HG02884 (cell line): Measurements from ENCODE around the gene ASXL2.

Source experiments
- ATAC-seq: cut with Tn5 transposase; IDR thresholded peaks from one replicate; pipeline ENCODE4 v1.9.1; 2021; ENCODE audit warnings: mild to moderate bottlenecking, moderate library complexity; ENCODE audit not compliant: unreplicated experiment

The ASXL2 gene

GRCh38 chr2:25808006-25808383, 70.3 kb downstream of the ASXL2 start:
- no peak for ATAC-seq

GRCh38 chr2:25806941-25807340, 71.3 kb downstream of the ASXL2 start:
- no peak for ATAC-seq

DNA sequence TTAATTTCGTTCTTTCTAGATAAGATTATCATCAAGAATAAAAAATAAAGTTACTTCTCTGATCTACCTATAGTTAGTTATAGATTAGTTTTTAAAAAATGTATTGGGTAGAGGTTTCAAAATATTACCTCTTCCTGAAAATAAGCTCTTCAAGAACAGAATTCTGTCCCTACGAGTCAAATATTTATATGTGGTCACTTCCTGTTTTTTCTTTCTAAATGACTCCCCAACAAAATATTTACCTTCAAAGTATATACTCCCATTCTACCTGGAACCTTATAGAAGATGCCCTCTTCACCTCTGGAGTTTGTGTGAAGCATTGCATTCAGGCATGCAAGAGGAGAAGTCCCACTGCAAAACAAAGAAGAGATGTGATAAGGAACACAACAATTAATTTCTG, 72.3 kb downstream of the ASXL2 start:
- ATAC-seq, result no peak

GRCh38 chr2:25804338-25804737, 73.9 kb downstream of the ASXL2 start:
- ATAC-seq, result no peak

- ATAC-seq, result no peak
Measured at GRCh38 chr2:25799301-25799700, 79.0 kb downstream of the ASXL2 start.

DNA sequence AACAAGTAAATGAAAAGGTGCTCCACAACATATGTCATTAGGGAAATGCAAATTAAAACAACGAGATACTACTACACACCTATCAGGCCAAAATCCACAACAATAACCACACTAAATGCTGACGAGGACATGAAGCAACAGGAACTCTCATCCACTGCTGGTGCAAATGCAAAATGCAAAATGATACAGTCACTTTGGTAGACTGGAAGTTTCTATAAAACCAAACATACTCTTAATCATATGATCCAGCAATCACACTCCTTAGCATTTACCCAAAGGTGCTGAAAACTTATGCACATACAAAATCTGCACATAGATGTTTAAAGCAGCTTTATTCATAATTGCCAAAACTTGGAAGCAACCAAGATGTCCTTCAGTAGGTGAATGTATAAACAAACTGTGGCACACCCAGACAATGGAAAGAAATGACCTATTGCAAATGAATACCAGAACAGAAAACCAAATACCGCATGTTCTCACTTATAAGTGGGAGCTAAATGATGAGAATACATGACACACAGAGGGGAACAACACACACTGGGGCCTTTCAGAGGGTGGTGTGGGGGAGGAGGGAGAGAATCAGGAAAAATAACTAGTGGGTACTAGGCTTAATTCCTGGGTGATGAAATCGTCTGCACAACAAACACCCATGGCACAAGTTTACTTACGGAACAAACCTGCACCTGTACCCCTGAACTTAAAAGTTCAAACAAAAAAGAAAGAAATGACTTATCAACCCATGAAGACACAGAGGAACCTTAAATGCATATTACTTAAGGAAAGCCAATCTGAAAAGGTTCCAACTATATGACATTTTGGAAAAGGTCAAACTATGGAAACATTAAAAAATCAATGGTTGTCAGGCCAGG, 80.4 kb downstream of the ASXL2 start:
- ATAC-seq, result no peak

DNA sequence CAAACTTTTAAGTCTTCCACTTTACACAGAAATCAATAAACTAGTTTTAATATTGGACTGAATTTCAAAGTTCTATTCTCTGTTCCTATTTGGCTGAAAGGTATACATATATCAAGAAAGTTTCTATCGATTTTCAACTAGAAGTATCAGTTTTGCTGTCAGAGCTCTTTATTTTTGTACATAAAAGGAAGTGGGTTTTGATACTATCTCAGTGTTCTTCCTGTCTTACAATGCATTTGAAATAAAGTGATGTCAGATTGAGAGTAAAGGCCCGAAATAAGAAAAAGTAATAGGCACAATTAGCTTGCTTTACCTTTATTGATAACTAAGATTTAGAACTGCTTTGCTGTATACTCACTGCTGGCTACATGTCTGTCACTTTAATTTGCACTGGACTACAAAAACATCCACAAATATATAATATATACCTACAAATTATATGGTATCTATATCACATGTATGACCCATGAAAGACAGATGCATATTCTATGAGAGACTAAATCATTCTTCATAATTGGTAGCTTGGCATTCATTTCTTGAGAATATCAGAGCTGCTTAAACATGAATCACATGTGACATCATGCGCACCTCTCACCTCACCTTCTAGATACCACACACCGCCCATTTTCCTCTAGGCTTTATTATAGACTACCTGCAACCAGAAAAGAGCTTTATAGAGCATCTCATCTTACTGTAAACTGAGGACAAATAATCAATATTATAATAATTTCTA, 83.6 kb downstream of the ASXL2 start:
- ATAC-seq, result no peak

DNA sequence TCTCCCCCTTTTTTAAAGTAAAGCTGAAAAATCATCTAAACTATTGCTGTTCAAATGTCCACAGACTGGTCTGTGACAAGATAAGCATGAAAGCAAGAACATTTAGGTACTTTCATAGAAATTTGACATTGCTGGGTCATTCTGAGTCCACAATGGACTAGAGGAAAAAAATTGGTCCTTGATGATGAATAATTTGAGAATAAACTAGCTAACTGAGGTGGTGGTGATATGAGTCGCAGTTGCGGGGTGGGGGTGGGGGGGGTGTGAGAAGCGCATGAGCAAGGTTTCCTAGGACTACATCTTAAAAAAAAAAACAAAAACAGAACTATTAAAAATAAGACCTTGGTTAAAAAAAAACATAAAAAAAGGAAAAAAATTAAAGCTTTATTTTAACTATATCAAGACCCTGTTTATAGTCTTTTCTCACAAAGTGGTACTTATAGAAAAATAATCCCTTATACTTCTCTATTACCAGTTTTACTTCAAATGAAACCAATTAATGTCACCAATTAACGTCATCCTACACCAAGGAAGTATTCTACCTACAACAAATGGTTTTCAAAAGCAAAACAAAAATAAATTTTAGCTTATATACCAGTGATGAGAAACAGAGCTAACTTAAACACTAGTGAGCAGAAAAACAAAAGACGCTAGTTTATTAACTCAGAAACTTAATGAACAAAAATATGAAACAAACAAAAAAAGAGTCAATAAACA, 88.1 kb downstream of the ASXL2 start:
- ATAC-seq, result no peak

DNA sequence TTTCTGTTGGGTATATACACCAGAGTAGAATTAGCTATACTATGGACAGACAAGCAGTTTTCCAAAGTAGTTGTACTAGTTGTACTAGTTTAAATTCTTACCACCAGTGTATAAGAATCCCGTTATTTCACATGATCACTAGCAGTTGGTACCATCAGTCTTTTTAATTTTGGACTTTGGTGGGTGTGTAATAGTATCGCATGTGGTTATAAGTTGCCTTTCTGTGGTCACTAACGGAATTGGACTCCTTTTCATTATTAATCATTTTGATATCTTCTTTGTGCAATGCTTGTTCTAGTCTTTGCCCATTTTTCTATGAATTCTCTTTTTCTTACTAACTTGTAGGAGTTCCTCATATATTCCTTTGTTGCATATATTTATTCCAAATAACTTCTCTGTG, 89.8 kb downstream of the ASXL2 start:
- ATAC-seq, result no peak

DNA sequence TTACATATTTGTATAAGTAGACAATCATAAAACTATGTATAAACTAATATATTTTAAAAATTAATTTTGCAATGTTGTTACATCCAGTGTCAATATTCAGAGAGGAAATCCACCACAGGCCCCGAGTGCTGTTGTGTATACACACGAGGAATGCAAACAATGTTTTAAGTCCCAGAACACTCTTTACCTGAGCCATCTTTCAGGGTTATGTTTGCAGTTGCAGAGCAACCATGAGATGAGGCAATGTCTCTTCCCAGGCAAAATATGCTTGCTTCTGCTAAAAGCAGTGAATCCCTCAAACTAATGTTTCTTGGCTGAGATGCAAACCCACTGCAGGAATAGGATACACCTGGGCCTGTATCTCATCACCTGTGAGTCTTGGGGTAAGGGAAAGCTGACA, 91.3 kb downstream of the ASXL2 start:
- no peak for ATAC-seq

DNA sequence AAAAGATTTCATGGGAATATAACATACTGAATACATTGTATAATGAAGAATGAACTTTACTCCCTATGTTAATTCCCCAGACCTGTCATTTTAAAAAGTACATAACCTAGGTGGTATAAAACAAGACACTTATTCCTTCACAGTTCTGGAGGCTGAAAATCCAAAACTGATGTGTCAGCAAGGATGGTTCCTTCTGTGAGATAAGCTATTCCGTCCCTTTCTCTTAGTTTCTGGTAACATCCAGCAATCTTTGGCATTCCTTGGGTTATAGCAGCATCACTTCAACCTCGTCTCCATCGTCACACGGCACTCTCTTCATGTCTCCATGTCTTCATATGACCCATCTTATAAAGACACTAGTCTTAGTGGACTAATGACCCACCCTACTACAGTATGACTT, 93.9 kb downstream of the ASXL2 start:
- ATAC-seq, result no peak

DNA sequence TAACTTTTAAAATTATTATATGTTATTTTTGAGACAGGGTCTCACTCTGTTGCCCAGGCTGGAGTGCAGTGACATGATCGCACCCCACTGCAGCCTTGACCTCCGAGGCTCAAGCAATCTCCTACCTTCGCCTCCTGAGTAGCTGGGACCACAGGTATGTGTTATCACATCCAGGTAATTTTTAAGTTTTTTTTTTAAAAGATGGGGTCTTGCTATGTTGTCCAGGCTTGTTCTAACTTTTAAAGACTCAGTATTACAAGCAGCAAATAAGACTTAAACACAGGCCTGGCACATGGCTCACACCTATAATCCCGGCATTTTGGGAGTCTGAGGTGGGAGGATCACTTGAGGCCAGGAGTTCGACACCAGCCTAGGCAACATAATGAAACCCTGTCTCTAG, 101.2 kb downstream of the ASXL2 start:
- ATAC-seq, result no peak

- ATAC-seq, result no peak
Measured at GRCh38 chr2:25772078-25772477, 106.2 kb downstream of the ASXL2 start.

DNA sequence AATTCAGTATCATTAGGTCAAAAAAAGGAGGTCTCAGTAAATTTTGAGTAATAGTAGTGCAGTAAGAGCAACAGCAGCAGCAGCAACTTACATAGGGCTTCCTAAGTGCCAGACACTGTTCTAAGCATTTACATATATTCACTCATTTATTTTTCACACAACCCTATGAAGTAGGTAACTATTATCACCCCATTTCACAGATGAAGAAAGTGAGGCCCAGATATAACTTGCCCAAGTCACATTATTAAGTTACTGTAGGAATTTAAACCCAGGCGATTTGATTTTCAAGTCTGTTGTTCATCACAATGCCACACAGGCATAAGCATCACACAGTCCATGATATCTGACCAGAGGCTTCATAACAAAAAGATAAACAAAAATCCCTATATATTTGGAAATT, 114.7 kb downstream of the ASXL2 start:
- ATAC-seq, result no peak

DNA sequence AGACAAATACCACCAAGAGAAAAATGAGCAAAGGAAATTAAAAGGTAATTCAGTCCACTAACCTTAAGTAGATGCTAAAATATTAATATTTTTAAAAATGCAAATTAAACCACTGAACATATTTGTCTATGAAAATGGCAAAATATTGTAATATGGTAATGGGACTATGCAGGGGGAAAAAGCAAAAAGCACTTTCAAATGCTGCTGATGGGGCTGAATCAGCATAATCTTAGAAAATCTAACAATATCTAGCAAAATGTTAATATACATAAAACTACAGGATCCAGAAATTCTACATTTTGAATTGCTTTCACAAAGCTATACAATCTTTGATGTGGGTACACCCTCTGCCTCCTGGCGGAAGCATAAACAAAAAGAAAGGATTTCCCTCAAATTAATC, 118.0 kb downstream of the ASXL2 start:
- no peak for ATAC-seq

- no peak for ATAC-seq
Measured at GRCh38 chr2:25758348-25758747, 119.9 kb downstream of the ASXL2 start.

- no peak for ATAC-seq
Measured at GRCh38 chr2:25757906-25758305, 120.4 kb downstream of the ASXL2 start.

DNA sequence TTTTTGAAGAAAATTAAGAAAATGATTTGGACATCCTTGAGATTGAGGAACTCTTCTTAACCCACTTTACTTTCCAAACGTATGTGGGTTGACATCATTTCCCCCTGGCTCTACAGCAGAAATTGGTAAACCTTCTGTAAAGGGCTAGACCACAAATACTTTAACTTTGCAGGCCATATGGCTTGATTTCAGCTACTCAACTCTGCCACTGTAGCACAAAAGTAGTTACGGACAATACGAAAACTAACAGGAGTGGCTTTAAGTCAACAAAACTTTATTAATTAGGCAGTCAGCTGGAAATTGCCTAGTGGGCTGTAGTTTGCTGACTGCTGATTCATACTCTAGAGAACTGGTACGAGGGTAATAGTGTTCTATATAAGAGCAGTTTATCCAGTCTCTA, 121.8 kb downstream of the ASXL2 start:
- no peak for ATAC-seq

GRCh38 chr2:25749676-25750075, 128.6 kb downstream of the ASXL2 start:
- no peak for ATAC-seq

GRCh38 chr2:25744055-25744454, 134.2 kb downstream of the ASXL2 start:
- ATAC-seq, result no peak

GRCh38 chr2:25743132-25743830, 135.0 kb downstream of the ASXL2 start:
- no peak for ATAC-seq
